ENCODE results near the gene KCNC1.

GRCh38 chr11:17828311-17828751 is 93.8 kb downstream of the KCNC1 start:
- no peak for TF ChIP-seq CTCF (IDR thresholded peaks at IDR 0.05; ENCODE audit: low read length)
- no peak for TF ChIP-seq EZH2 (IDR thresholded peaks at IDR 0.05; ENCODE audit: borderline replicate concordance, low read length)

Data from OCI-LY1 (cell line).